SHP77 treated with DMSO at 0.1 percent for 48 hours (cell line): ENCODE measurements around the gene IP6K3.

Experiments
- DNase-seq: peaks from one replicate; lab custom pipeline; 2025; lab: John Stamatoyannopoulos, UW

IP6K3 gene

GRCh38 chr6:33759887-33760629 lies 13.4 kb upstream of the IP6K3 start:
- no peak for DNase-seq

DNA sequence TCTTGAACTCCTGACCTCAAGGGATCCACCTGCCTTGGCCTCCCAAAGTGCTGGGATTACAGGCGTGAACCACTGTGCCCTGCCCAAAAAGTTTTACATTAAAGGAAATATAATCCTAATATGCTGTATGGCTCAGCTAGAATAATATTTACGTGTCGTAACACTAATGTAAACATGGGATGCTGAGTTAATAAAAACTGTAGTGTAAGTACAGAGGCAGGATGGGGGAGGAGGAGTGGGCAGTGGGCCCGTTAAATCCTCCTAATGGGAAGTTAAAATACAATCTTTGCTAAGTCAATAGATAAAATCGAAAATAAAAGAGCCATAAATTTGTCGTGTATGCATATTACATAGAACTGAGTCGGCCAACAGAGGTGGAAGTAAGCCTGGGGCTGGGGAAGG lies 12.1 kb upstream of the IP6K3 start:
- no peak for DNase-seq

- no peak for DNase-seq
Measured at GRCh38 chr6:33757906-33758305, 11.2 kb upstream of the IP6K3 start.

GRCh38 chr6:33757113-33757512 lies 10.4 kb upstream of the IP6K3 start:
- DNase-seq: no peak

DNA sequence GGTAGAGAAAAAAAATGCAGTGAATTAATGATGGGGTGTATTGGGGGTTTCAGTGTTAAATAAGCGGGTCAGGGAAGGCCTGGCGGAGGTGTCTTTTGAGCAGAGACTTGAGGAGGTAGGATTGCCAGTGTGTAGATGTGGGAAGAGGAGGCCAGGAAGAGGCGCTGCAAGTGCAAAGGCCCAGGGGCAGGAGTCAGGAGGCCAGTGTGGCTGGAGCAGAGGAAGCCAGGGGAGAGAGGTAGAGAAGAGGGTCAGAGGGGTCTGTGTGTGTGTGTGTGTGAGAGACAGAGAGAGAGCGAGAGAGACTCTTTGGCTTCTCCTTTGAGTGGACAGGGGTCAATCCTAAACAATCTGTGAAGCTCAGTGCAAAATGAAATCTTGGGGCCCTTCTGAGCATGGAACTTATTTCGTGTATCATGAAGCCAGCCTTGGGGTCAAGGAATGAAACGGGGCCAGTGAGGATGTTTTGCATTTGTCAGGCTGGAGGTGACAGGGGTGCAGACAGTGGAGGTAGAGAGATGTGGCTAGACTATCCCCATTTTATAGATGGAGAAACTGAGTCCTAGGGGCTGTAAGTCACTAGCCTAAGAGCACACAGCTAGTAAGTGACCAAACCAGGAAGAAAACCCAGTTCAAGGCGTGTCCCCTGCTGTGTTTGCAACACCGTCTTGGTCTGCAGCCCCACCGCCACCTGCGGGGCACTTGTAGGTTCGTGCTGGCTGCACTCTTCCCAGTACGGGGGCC lies 9.7 kb upstream of the IP6K3 start:
- DNase-seq: no peak

DNA sequence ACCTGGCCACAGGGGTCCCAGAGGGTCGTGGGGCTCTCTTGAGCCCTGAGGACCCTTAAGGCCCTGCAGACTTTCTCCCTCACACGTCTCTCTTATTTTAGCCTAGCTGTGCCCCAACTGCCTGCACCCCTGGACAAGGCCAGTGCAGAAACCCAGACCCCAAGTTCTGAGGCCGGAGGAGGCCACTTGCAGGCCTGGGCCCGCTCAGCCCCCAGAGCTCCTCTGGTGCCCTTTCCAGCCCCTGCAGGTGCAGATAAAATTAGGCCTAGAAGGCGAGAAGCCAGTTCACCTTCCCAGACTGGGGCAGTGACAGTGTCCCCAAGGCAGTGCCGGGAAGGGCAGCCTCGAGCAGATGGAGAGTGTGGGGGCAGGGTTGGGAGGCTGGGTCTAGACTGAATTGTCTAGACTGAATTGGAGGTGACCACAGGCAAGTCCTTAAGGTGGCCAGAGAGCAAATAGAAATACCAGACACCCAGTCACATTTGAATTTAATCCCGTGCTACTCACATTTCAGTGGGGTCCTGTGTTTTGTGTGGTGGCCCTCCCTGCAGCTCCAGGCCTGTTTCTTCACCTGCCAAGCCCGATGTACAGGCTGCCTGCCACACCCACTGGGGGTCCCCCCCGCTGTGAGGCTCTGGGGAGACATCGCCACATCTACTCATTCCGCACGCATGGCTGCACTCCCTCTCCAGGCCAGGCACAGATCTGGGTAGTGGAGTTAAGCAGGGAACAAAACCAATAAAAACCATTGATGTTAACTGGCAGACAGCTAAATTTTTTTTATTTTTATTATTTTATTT lies 8.6 kb upstream of the IP6K3 start:
- peak; percentile 27 for DNase-seq

DNA sequence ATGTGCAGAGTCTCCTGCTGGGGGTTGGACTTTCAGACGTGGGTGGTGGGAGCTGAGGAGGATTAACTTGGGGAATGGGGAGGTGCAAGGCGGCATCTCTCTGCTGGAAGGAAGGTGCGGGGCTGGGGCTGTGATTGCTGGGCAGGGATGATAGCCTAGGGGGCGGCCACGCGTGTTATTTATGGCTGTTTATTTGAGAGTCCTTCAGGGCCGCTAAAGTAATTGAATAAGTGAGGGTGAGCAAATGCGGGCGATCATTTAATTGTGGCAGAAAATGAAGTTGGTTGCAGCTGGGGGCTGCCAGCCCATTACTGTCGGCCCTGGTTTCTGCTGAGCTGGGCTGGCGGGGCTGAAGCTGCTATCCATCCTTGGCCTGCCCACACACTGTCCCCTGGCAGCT lies 7.5 kb upstream of the IP6K3 start:
- no peak for DNase-seq

- no peak for DNase-seq
Measured at GRCh38 chr6:33752646-33753015, 5.9 kb upstream of the IP6K3 start.

GRCh38 chr6:33751771-33752645 lies 5.3 kb upstream of the IP6K3 start:
- DNase-seq: peak; percentile 61

DNA sequence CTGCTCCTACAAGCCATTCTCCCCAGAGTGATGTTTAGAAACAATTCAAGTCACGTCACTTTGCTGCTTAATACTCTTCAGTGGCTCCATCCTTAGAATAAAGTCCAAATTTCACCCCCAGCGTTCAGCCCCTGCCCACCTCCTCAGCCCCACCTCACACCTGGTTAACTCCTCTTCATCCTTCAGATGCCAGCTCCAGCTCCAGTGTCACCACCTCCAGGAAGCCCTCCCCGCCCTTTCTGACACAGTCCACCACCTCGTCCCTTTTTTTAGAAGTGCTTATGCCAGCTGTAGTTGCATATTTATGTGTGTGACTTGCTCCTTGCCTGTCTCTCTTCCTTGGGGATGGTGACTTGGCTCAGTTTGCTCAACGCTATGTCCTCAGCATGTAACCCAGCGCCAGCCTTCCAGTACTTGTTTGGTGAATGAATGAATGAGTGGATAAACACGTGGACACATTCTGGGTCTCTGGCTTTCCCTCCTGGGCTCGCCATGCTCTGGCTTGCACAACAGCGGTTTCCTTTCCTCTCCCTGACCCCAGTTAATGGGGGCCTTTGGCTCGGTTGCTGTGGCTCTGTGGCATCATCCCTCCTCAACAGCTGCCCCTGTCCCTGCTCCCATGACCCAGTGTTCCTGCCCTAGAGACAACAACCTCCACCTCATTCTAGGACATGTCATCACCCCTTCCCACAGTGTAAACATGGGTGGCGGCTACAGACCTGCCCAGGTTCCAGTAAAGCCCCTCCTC lies 3.7 kb upstream of the IP6K3 start:
- no peak for DNase-seq

GRCh38 chr6:33749401-33749800 lies 2.7 kb upstream of the IP6K3 start:
- no peak for DNase-seq

GRCh38 chr6:33748841-33749240 lies 2.1 kb upstream of the IP6K3 start:
- DNase-seq: no peak

DNA sequence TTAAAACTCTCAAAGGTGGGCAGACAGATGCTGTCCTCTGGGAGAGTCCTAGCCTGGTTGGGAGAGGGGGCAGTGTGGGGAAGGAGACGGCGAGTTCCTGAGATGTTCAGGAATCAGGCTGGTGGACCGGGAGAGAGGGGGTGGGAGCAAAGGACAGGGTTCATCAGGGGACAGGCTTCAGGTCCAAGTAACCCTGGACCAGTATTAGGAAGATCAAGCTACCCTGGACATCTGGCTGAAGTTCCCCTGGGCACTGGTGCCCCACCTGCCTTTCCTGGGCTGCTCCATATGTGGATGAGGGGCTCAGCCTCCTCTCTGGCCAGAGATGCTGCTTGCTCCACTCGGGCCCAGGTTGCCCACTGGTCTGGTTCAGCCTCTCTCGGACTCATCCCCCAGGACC lies 1.1 kb upstream of the IP6K3 start:
- no peak for DNase-seq

DNA sequence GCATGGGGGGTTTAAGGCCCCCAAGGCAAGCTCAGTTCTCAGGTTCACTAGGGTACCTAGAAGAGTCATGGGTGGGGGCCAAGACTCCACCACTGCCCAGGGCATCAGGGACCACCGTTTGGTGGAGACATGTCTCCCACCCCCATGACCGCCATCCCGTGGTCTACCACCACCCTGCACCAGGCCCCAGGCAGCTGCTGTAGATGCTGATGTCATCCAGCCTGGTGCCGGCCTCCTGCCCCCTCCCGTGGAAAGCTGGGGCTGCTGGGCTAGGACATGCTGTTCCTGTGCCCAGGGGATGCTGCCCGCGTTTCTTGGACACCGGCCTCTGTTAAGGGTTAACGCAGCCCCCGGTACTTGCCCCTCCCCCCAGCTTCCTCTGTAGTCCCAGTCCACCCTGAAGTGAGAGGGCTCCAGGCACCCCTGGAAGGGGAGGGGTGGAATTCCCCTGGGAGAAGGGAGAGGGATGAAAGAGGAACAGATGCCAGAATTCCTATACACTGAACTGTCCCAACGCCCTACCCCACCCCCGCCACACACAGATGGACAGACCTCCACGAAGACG lies 587 bp downstream of the IP6K3 start:
- no peak for DNase-seq

- no peak for DNase-seq
Measured at GRCh38 chr6:33745548-33745947, 1.2 kb downstream of the IP6K3 start.

DNA sequence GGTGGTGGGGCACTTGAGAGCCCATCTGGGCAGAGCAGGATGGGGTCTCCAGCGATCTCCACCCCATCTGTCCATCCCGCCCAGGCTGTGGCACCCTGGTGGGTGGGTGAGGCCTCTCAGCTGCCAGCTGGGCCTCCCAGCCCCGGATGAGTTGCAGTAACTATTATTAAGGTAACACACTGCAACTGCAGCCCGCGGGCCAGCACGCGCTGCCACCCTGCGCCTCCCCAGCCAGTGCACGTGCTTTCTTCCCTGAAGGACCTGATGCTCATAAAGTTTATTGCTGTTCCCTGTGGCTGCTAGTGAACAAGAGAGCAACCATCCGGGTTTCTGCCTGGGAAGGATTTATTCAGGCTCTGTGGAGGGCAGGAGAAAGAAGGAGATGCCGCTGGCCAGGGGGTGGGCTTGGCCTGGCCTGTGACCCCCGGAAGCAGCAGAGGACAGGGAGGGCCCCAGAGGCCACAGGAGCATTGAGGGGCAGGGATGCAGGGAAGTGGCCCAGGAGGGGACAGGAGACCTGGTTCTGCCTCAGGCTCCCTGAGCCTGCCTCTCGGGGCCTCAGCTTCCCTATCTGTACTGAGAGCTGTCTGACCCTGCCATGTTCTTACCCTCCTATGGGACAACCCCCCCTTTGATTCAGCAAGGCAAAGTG lies 1.7 kb downstream of the IP6K3 start:
- DNase-seq: no peak

GRCh38 chr6:33744001-33744848 lies 2.5 kb downstream of the IP6K3 start:
- peak; percentile 82 for DNase-seq

DNA sequence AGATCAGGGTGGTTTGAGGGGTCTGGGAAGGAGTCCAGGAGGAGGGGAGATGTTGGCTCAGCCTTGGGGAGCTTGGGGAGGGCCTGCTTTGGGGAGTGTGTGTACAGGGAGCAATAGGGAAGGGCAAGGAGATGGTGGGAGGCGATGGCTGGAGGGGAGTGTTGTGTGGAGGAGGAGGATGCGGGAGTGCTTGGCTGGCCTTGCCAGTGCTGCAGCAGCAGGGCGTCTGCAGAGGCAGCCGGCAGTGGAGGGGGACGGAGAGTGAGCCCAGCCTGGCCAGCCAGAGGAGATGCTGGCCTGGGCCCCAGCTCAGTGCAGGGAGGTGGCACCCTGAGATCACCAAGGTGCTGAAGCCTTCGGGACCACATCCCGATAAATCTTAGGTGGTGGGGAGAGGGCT lies 3.9 kb downstream of the IP6K3 start:
- no peak for DNase-seq

GRCh38 chr6:33742092-33742491 lies 4.6 kb downstream of the IP6K3 start:
- no peak for DNase-seq
